NCI-H1694 treated with DMSO at 0.1 percent for 48 hours (cell line): ENCODE measurements around the gene SERPING1.

Experiments used
- DNase-seq: peaks from one replicate; lab custom pipeline; 2025; lab: John Stamatoyannopoulos, UW

The SERPING1 gene

GRCh38 chr11:57597461-57597915 is at the start of gene SERPING1:
Gene SERPING1, plus strand, starts transcription at chr11:57597685. Its CDS starts 586 bp downstream, at chr11:57598271.
- no peak for DNase-seq

GRCh38 chr11:57547854-57548377 is 49.6 kb upstream of the SERPING1 start:
- DNase-seq, result no peak

- DNase-seq, result no peak
Observed at GRCh38 chr11:57549983-57550382, 47.5 kb upstream of the SERPING1 start.

- DNase-seq, result no peak
Observed at GRCh38 chr11:57551941-57552340, 45.5 kb upstream of the SERPING1 start.

- DNase-seq, result no peak
Observed at GRCh38 chr11:57552479-57552878, 45.0 kb upstream of the SERPING1 start.

GRCh38 chr11:57555393-57555792 is 42.1 kb upstream of the SERPING1 start:
- DNase-seq, result no peak

GRCh38 chr11:57556041-57556440 is 41.4 kb upstream of the SERPING1 start:
- no peak for DNase-seq

- DNase-seq, result no peak
Observed at GRCh38 chr11:57560146-57560545, 37.3 kb upstream of the SERPING1 start.

- DNase-seq, result no peak
Observed at GRCh38 chr11:57562596-57562995, 34.9 kb upstream of the SERPING1 start.

GRCh38 chr11:57566005-57566904 is 31.2 kb upstream of the SERPING1 start:
- no peak for DNase-seq

- DNase-seq, result no peak
Observed at GRCh38 chr11:57566905-57567514, 30.5 kb upstream of the SERPING1 start.

GRCh38 chr11:57567515-57568329 is 29.8 kb upstream of the SERPING1 start, which contains the start of gene UBE2L6:
Gene UBE2L6, minus strand, starts transcription at chr11:57567672. Its CDS starts 61 bp downstream, at chr11:57567611.
- no peak for DNase-seq

GRCh38 chr11:57568330-57568766 is 29.1 kb upstream of the SERPING1 start:
- peak; percentile 63 for DNase-seq

- DNase-seq, result no peak
Observed at GRCh38 chr11:57571606-57572005, 25.9 kb upstream of the SERPING1 start.

GRCh38 chr11:57574061-57574460 is 23.4 kb upstream of the SERPING1 start:
- DNase-seq, result no peak

- no peak for DNase-seq
Observed at GRCh38 chr11:57584341-57584740, 13.1 kb upstream of the SERPING1 start.

- no peak for DNase-seq
Observed at GRCh38 chr11:57585301-57585700, 12.2 kb upstream of the SERPING1 start.

- DNase-seq, result no peak
Observed at GRCh38 chr11:57586711-57587245, 10.7 kb upstream of the SERPING1 start.

GRCh38 chr11:57588046-57588710 is 9.3 kb upstream of the SERPING1 start:
- no peak for DNase-seq

GRCh38 chr11:57596266-57596885 is 1.1 kb upstream of the SERPING1 start:
- no peak for DNase-seq
